DND-41 (cell line): Measurements from ENCODE around the gene PRXL2B.

ENCODE experiments used
- EZH2 ChIP-seq: IDR thresholded peaks from 3 replicates; pipeline ENCODE4 v1.6.1; 2012; ENCODE audit warnings: borderline replicate concordance, low read depth, mild to moderate bottlenecking, moderate library complexity, low read length, inconsistent platforms; ENCODE audit not compliant: severe bottlenecking
- TF ChIP-seq, protein P1 (sequence below): IDR thresholded peaks from 2 replicates; pipeline ENCODE4 v1.5.1; 2012; ENCODE audit warnings: borderline replicate concordance, low read length, moderate library complexity, mild to moderate bottlenecking; ENCODE audit not compliant: poor library complexity, severe bottlenecking; ENCODE audit errors: extremely low read depth

DNA sequence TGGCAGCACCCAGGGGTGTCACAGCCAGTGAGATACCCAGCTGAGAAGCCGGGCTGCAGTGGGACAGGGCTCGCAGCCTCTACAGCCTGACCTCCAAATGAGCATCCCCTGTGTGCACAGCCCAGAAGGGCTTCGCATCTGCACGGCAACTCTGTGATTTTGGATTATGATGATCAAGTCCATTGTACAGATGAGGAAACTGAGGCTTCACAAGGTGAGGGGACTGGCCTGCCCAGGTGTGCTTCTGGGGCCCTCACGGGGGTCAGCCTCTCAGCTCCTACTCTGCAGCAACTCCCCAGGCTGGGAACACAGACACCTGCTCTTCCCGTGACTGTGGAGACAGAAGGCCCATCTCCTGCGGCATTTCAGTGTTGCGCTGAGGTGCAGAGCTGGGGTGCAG is 47.7 kb upstream of the PRXL2B start:
- no peak for TF ChIP-seq EZH2
- TF ChIP-seq, protein P1, sequence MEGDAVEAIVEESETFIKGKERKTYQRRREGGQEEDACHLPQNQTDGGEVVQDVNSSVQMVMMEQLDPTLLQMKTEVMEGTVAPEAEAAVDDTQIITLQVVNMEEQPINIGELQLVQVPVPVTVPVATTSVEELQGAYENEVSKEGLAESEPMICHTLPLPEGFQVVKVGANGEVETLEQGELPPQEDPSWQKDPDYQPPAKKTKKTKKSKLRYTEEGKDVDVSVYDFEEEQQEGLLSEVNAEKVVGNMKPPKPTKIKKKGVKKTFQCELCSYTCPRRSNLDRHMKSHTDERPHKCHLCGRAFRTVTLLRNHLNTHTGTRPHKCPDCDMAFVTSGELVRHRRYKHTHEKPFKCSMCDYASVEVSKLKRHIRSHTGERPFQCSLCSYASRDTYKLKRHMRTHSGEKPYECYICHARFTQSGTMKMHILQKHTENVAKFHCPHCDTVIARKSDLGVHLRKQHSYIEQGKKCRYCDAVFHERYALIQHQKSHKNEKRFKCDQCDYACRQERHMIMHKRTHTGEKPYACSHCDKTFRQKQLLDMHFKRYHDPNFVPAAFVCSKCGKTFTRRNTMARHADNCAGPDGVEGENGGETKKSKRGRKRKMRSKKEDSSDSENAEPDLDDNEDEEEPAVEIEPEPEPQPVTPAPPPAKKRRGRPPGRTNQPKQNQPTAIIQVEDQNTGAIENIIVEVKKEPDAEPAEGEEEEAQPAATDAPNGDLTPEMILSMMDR: no peak
